ENCODE measurements around the gene PTGR3.

Gene PTGR3

GRCh38 chr18:75208155-75208835, 644 bp downstream of the PTGR3 start (continued):
- TF ChIP-seq INSM2 (tag by site-specific recombination; IDR thresholded peaks at IDR 0.05) (no peak), ZNF133 (tag by site-specific recombination; IDR thresholded peaks at IDR 0.05) (no peak), KLF7 (tag by site-specific recombination; IDR thresholded peaks at IDR 0.05; ENCODE audit: borderline replicate concordance) (no peak), ZBTB1 (tag by site-specific recombination; IDR thresholded peaks at IDR 0.05) (no peak), HOXA7 (CRISPR knock-in tag; IDR thresholded peaks at IDR 0.05; ENCODE audit: borderline replicate concordance) (no peak), ZNF18 (tag by site-specific recombination; IDR thresholded peaks at IDR 0.05) (0 out of 2 replicates have a peak, but pooled peaks have one; percentile 49), ZNF423 (tag by site-specific recombination; IDR thresholded peaks at IDR 0.05) (no peak), ZNF221 (tag by site-specific recombination; IDR thresholded peaks at IDR 0.05; ENCODE audit: borderline replicate concordance) (no peak), ZNF837 (tag by site-specific recombination; IDR thresholded peaks at IDR 0.05) (no peak), OVOL3 (tag by site-specific recombination; IDR thresholded peaks at IDR 0.05) (no peak), ZBTB48 (tag by site-specific recombination; IDR thresholded peaks at IDR 0.05) (no peak), ZNF623 (tag by site-specific recombination; IDR thresholded peaks at IDR 0.05) (no peak), ZNF521 (tag by site-specific recombination; IDR thresholded peaks at IDR 0.05) (no peak), REPIN1 (tag by site-specific recombination; IDR thresholded peaks at IDR 0.05; ENCODE audit: low read depth) (no peak), ZNF335 (tag by site-specific recombination; conservative IDR thresholded peaks at IDR 0.05) (peak; percentile 78), REST (tag by site-specific recombination; IDR thresholded peaks at IDR 0.05) (no peak), TRIM28 (IDR thresholded peaks at IDR 0.05; ENCODE audit: borderline replicate concordance, low read length) (no peak), ZNF302 (tag by site-specific recombination; IDR thresholded peaks at IDR 0.05; ENCODE audit: low read depth) (no peak), GLIS2 (tag by site-specific recombination; IDR thresholded peaks at IDR 0.05) (no peak), ZNF776 (tag by site-specific recombination; IDR thresholded peaks at IDR 0.05; ENCODE audit: borderline replicate concordance) (0 out of 2 replicates have a peak, but pooled peaks have one; percentile 27), ZNF660 (tag by site-specific recombination; IDR thresholded peaks at IDR 0.05) (no peak), OSR2 (tag by site-specific recombination; IDR thresholded peaks at IDR 0.05) (no peak), ZSCAN4 (tag by site-specific recombination; IDR thresholded peaks at IDR 0.05) (peak; percentile 34; the same call in 1 of the 2 replicates), ZNF26 (tag by site-specific recombination; IDR thresholded peaks at IDR 0.05) (no peak), ZNF366 (tag by site-specific recombination; conservative IDR thresholded peaks at IDR 0.05) (no peak), ZNF24 (tag by site-specific recombination; IDR thresholded peaks at IDR 0.05) (no peak), KLF10 (tag by site-specific recombination; IDR thresholded peaks at IDR 0.05) (no peak; the same call in 1 of the 2 replicates), ZNF571 (tag by site-specific recombination; IDR thresholded peaks at IDR 0.05) (no peak), ZNF280D (tag by site-specific recombination; IDR thresholded peaks at IDR 0.05) (no peak; the same call in 1 of the 2 replicates)
